GM12878 (cell line): ENCODE results near the gene FNDC3B. TPM values are rescaled to one million over a fixed set of nuclear protein-coding genes. Genes with fewer than 3 reads are reported as not detected.

ENCODE experiments used
- ATAC-seq: fragments of 200-7000 bp; cut with Tn5 transposase; 3 replicates; pipeline ENCODE4 v1.9.1; 2020; ENCODE audit warnings: mild to moderate bottlenecking, moderate library complexity
- BruUV-seq: library from RNA; stranded (reverse); fragments of 400-500 nt; replicated peaks from 2 replicates; lab custom pipeline; 2021; lab: Mats Ljungman, UMichigan
- CTCF ChIA-PET: fragments of 300-600 bp; sonication (Branson Sonifier 250); formaldehyde crosslinking; extraction: SDS; loops from one replicate; lab custom pipeline; 2021; ENCODE audit warnings: inconsistent platforms; lab: Yijun Ruan, JAX
- POLR2A ChIA-PET: fragments of 350-600 bp; formaldehyde crosslinking; extraction: SDS; loops from one replicate; lab custom pipeline; 2021; ENCODE audit warnings: inconsistent platforms; lab: Charles Lee
- RAD21 ChIA-PET: fragments of 300-600 bp; sonication (Branson Sonifier 250); formaldehyde crosslinking; loops from one replicate; lab custom pipeline; 2023; ENCODE audit warnings: antibody characterized with exemption; ENCODE audit not compliant: unreplicated experiment; lab: Charles Lee
- SMC1A ChIA-PET: fragments of 300-600 bp; sonication (Branson Sonifier 250); formaldehyde crosslinking; loops from one replicate; lab custom pipeline; 2023; ENCODE audit not compliant: unreplicated experiment, uncharacterized antibody; lab: Charles Lee
- DNase-seq: peaks from one replicate; pipeline ENCODE4 v3.0.0-alpha.2; 2011; ENCODE audit warnings: low read depth, low spot score
- FAIRE-seq: peaks from 3 replicates; lab custom pipeline; 2011; peaks lifted over from hg19 to GRCh38; lab: Jason Lieb, UNC
- H2AFZ ChIP-seq: 2 replicates; pipeline ENCODE4 v1.6.0; 2011; ENCODE audit warnings: low read depth, low read length, control low read depth; ENCODE audit not compliant: control insufficient read depth
- H3K27ac ChIP-seq: 2 replicates; pipeline ENCODE4 v1.5.1; 2011; ENCODE audit warnings: control low read depth; ENCODE audit not compliant: control insufficient read depth, insufficient read depth
- H3K27me3 ChIP-seq, 2 experiments: replicated peaks in 1 of 2; 2 replicates each; pipeline versions ENCODE4 v1.6.0 to v1.6.1; 2011; ENCODE audit warnings: low read length in 1 of 2; ENCODE audit not compliant: control insufficient read depth in 2 of 2, insufficient read depth in 2 of 2
- H3K36me3 ChIP-seq, 2 experiments: 2 replicates each; pipeline ENCODE4 v1.5.1; 2011; ENCODE audit warnings: low read length in 1 of 2; ENCODE audit not compliant: control insufficient read depth in 2 of 2, insufficient read depth in 2 of 2
- H3K4me1 ChIP-seq: 2 replicates; pipeline ENCODE4 v1.6.1; 2011; ENCODE audit warnings: mild to moderate bottlenecking, low read length, moderate library complexity, mixed read lengths; ENCODE audit not compliant: control insufficient read depth, insufficient read depth
- H3K4me2 ChIP-seq: 2 replicates; pipeline ENCODE4 v1.6.0; 2011; ENCODE audit warnings: control low read depth; ENCODE audit not compliant: control insufficient read depth, insufficient read depth
- H3K4me3 ChIP-seq: fragments of 200-600 bp; sonication (generic); 2 replicates; pipeline ENCODE4 v1.5.1; 2016
- H3K79me2 ChIP-seq: 2 replicates; pipeline ENCODE4 v1.6.0; 2011; ENCODE audit warnings: low read length; ENCODE audit not compliant: control insufficient read depth, insufficient read depth
- H3K9ac ChIP-seq: 2 replicates; pipeline ENCODE4 v1.8.0; 2011; ENCODE audit warnings: low read length, control low read depth, mixed read lengths; ENCODE audit not compliant: control insufficient read depth, insufficient read depth
- H3K9me3 ChIP-seq: replicated peaks from 3 replicates; pipeline ENCODE4 v1.5.1; 2011; ENCODE audit warnings: mild to moderate bottlenecking, low read length; ENCODE audit not compliant: control insufficient read depth, insufficient read depth
- H4K20me1 ChIP-seq: 2 replicates; pipeline ENCODE4 v1.6.0; 2011; ENCODE audit not compliant: control insufficient read depth, insufficient read depth
- CHD2 ChIP-seq: IDR thresholded peaks from 2 replicates; pipeline ENCODE4 v1.6.1; 2011; ENCODE audit warnings: low read depth, low read length, improper control_type of control experiment, borderline replicate concordance
- CREM ChIP-seq: IDR thresholded peaks from 2 replicates; pipeline ENCODE4 v1.6.1; 2014; ENCODE audit warnings: antibody characterized with exemption, low read depth
- HDGF ChIP-seq: fragments of 450-650 bp; IDR thresholded peaks from 2 replicates; pipeline ENCODE4 v1.6.1; 2016; ENCODE audit warnings: antibody characterized with exemption
- MEF2B ChIP-seq: fragments of 450-650 bp; IDR thresholded peaks from 2 replicates; pipeline ENCODE4 v1.6.1; 2018; ENCODE audit warnings: mild to moderate bottlenecking, moderate library complexity; ENCODE audit not compliant: partially characterized antibody, poor library complexity, severe bottlenecking
- NRF1 ChIP-seq: conservative IDR thresholded peaks from 2 replicates; pipeline ENCODE4 v1.6.1; 2011; ENCODE audit warnings: mild to moderate bottlenecking, low read depth, low read length, improper control_type of control experiment
- RBBP5 ChIP-seq: fragments of 200-600 bp; sonication (generic); conservative IDR thresholded peaks from 2 replicates; pipeline ENCODE4 v1.6.1; 2016
- RCOR1 ChIP-seq: conservative IDR thresholded peaks from 2 replicates; pipeline ENCODE4 v1.6.1; 2012; ENCODE audit warnings: low read depth, low read length, improper control_type of control experiment
- RUNX3 ChIP-seq: IDR thresholded peaks from 2 replicates; pipeline ENCODE4 v1.6.1; 2012; ENCODE audit warnings: low read length, inconsistent platforms
- SMC3 ChIP-seq: IDR thresholded peaks from 2 replicates; pipeline ENCODE4 v1.6.1; 2011; ENCODE audit warnings: low read length, improper control_type of control experiment, borderline replicate concordance
- SUPT20H ChIP-seq: IDR thresholded peaks from 2 replicates; pipeline ENCODE4 v1.6.1; 2011; ENCODE audit warnings: low read depth, mild to moderate bottlenecking, low read length, moderate library complexity, borderline replicate concordance; ENCODE audit not compliant: control insufficient read depth
- ZNF384 ChIP-seq: IDR thresholded peaks from 2 replicates; pipeline ENCODE4 v1.6.1; 2012; ENCODE audit warnings: low read depth, mild to moderate bottlenecking, low read length, improper control_type of control experiment, borderline replicate concordance
- ZZZ3 ChIP-seq: IDR thresholded peaks from 2 replicates; pipeline ENCODE4 v1.6.1; 2011; ENCODE audit warnings: low read depth; ENCODE audit not compliant: control insufficient read depth, insufficient read length
- WGBS: methylation state at CpG from one replicate; pipeline ENCODE4 v1.1.6; 2016; ENCODE audit warnings: low lambda C conversion rate; ENCODE audit not compliant: insufficient replicate concordance, insufficient coverage; ENCODE audit errors: missing lambda C conversion rate; 5-methylcytosine and 5-hydroxymethylcytosine counted together
- in situ Hi-C: fragments of 300-500 bp; cut with MboI; formaldehyde crosslinking; loops from 9 replicates; pipeline ENCODE4 v1.14.3; 2018; ENCODE audit warnings: mixed read lengths
- intact Hi-C: fragments of 100-400 bp; cut with micrococcal nuclease; formaldehyde crosslinking; loops from one replicate; pipeline ENCODE4 v1.14.2; 2022; ENCODE audit not compliant: unreplicated experiment
- polyA plus RNA-seq, 11 experiments: library from polyadenylated mRNA; depleted of rRNA in 4 of 11; unstranded in 6 of 11; stranded (reverse) in 5 of 11; fragments of >200 nt; fragmentation: Nextera tagmentation in 4 of 11; fragmentation: Illumina TruSeq in 1 of 11; extraction: Ambion mirVana in 4 of 11; extraction: Trizol in 1 of 11; gene quantifications; 1 replicate in 1 of 11; 2 replicates in 10 of 11; pipeline versions ENCODE4 v1.2.1 to v1.2.3, GENCODE V29; 2011 to 2016; ENCODE audit warnings: inconsistent platforms in 2 of 11, missing spikeins in 2 of 11, low read depth in 1 of 11
- total RNA-seq, 4 experiments: library from RNA; depleted of rRNA in 3 of 4; stranded (reverse); fragments of >200 nt in 3 of 4; fragmentation: Illumina TruSeq in 1 of 4; extraction: Trizol in 1 of 4; gene quantifications; 2 replicates each; pipeline versions ENCODE4 v1.2.1 to v1.2.3, GENCODE V29; 2013 to 2021
- TF ChIP-seq, protein P1 (sequence below): fragments of 450-650 bp; IDR thresholded peaks from 2 replicates; pipeline ENCODE4 v1.6.1; 2017; ENCODE audit warnings: low read depth, mild to moderate bottlenecking, moderate library complexity
- TF ChIP-seq, protein P2 (sequence below): IDR thresholded peaks from 2 replicates; pipeline ENCODE4 v1.6.1; 2011; ENCODE audit warnings: low read depth, mild to moderate bottlenecking, low read length, moderate library complexity, borderline replicate concordance; ENCODE audit errors: extremely low read depth

Gene FNDC3B
- total and polyA plus RNA-seq, 10 of the 15 experiments (the other 5 are each of a cell fraction or from before 2014, with no cell fraction given): 7.9 to 35.0 (median 18.5) TPM

- H3K79me2 ChIP-seq: peaks cover 78% of the 10 kb centered on the region
- H3K27me3 ChIP-seq: no peaks in the 10 kb centered on the region
- no peaks in the 10 kb centered on the region for H4K20me1 ChIP-seq
- CTCF ChIA-PET: interaction anchor here (0.7 kb wide), 2 partner anchors 14 to 94 kb away, joined by 3 read pairs; no protein-coding TSS in a partner anchor
- RAD21 ChIA-PET: interaction anchor here (0.6 to 2.7 kb wide), 5 partner anchors 18 to 80 kb away, joined by 3 to 10 read pairs (median 3); no protein-coding TSS in a partner anchor
- no peak overlapping the region for H3K27ac ChIP-seq
- no peak for ATAC-seq
- DNase-seq: no peak
- H3K36me3 ChIP-seq: peaks cover 0 to 10% of the 10 kb centered on the region in 2 experiments; a peak in 3 of 4 replicates
- in situ Hi-C loops: no loop called here
- POLR2A ChIA-PET: no interaction called here
- H3K4me2 ChIP-seq: no peak overlapping the region
- peaks cover 5% of the 10 kb centered on the region; the same call in 2 of the 3 replicates for H3K9me3 ChIP-seq
- TF ChIP-seq RCOR1 (no peak), MEF2B (no peak), HDGF (no peak), RUNX3 (no peak), ZNF384 (no peak), CHD2 (no peak), SMC3 (no peak), CREM (no peak), NRF1 (no peak), RBBP5 (no peak), SUPT20H (no peak), ZZZ3 (no peak)
- TF ChIP-seq, protein P1, sequence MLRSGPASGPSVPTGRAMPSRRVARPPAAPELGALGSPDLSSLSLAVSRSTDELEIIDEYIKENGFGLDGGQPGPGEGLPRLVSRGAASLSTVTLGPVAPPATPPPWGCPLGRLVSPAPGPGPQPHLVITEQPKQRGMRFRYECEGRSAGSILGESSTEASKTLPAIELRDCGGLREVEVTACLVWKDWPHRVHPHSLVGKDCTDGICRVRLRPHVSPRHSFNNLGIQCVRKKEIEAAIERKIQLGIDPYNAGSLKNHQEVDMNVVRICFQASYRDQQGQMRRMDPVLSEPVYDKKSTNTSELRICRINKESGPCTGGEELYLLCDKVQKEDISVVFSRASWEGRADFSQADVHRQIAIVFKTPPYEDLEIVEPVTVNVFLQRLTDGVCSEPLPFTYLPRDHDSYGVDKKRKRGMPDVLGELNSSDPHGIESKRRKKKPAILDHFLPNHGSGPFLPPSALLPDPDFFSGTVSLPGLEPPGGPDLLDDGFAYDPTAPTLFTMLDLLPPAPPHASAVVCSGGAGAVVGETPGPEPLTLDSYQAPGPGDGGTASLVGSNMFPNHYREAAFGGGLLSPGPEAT: no peak
- TF ChIP-seq, protein P2, sequence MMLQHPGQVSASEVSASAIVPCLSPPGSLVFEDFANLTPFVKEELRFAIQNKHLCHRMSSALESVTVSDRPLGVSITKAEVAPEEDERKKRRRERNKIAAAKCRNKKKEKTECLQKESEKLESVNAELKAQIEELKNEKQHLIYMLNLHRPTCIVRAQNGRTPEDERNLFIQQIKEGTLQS: no peak
- TF ChIP-seq, all 136 proteins: peak for 0
- 100% methylated on average over 1 of the region's 1 CpG for WGBS
- Histone ChIP-seq H3K4me3 (no peak overlapping the region), H3K9ac (no peak overlapping the region), H2AFZ (no peak overlapping the region), H3K4me1 (peaks cover 20% of the 10 kb centered on the region)
- intact Hi-C loops: loop anchor here (5.0 kb wide), 2 partner anchors 82 to 212 kb away; no protein-coding TSS in a partner anchor
- FAIRE-seq: no peak
- SMC1A ChIA-PET: interaction anchor here (1.0 to 1.4 kb wide), 5 partner anchors 14 to 42 kb away, joined by 3 to 5 read pairs (median 3); no protein-coding TSS in a partner anchor
- no TSS peak for BruUV-seq
Measured at GRCh38 chr3:172060234-172060633, 20.9 kb downstream of the FNDC3B start.
